H1 (cell line): ENCODE results near the gene RALA.

Experiments used
- ASH2L ChIP-seq: fragments of 200-600, 300-600 bp; sonication (generic); IDR thresholded peaks from one replicate; pipeline ENCODE4 v1.7.1; 2017; ENCODE audit warnings: low read length
- ATF3 ChIP-seq: IDR thresholded peaks from 2 replicates; pipeline ENCODE4 v1.6.1; 2011; ENCODE audit warnings: low read depth, mild to moderate bottlenecking, low read length; ENCODE audit not compliant: insufficient read depth
- CEBPB ChIP-seq: IDR thresholded peaks from 2 replicates; pipeline ENCODE4 v1.6.1; 2012; ENCODE audit warnings: low read depth, low read length
- CTCF ChIP-seq, 3 experiments: IDR thresholded peaks; 1 replicate in 2 of 3; 2 replicates in 1 of 3; pipeline versions ENCODE4 v1.5.1 to v1.6.1; 2011; ENCODE audit warnings: low read length in 3 of 3, mild to moderate bottlenecking in 3 of 3, inconsistent platforms in 2 of 3, low read depth in 1 of 3, moderate library complexity in 1 of 3; ENCODE audit not compliant: insufficient read depth in 1 of 3; ENCODE audit errors: control extremely low read depth in 1 of 3
- EZH2 ChIP-seq: fragments of 200-600 bp; sonication (generic); IDR thresholded peaks from 2 replicates; pipeline ENCODE4 v1.7.1; 2012; ENCODE audit warnings: low read depth, mild to moderate bottlenecking, moderate library complexity, low read length, inconsistent platforms; ENCODE audit not compliant: severe bottlenecking
- FOSL1 ChIP-seq: IDR thresholded peaks from 2 replicates; pipeline ENCODE4 v1.6.1; 2011; ENCODE audit warnings: mild to moderate bottlenecking, low read depth, low read length, moderate library complexity; ENCODE audit not compliant: insufficient read depth
- POLR2A ChIP-seq, 2 experiments: IDR thresholded peaks; 1 replicate in 1 of 2; 2 replicates in 1 of 2; pipeline ENCODE4 v1.6.1; 2011; ENCODE audit warnings: low read depth in 2 of 2, low read length in 2 of 2, mild to moderate bottlenecking in 2 of 2; ENCODE audit errors: control extremely low read depth in 1 of 2
- POLR2AphosphoS5 ChIP-seq: IDR thresholded peaks from 2 replicates; pipeline ENCODE4 v1.6.1; 2011; ENCODE audit warnings: low read depth, low read length
- SP1 ChIP-seq: IDR thresholded peaks from 2 replicates; pipeline ENCODE4 v1.6.1; 2011; ENCODE audit warnings: low read depth, low read length
- ZNF274 ChIP-seq: IDR thresholded peaks from 2 replicates; pipeline ENCODE4 v1.7.0; 2012; ENCODE audit warnings: low read length, borderline replicate concordance; ENCODE audit errors: extremely low read depth

GRCh38 chr7:39603924-39604323 is 19.4 kb upstream of the RALA start:
- TF ChIP-seq CTCF (IDR thresholded peaks at IDR 0.05; ENCODE audit: control extremely low read depth in 1 of 3, insufficient read depth in 1 of 3, low read depth in 1 of 3, low read length in 3 of 3): no peak
- TF ChIP-seq POLR2A (IDR thresholded peaks at IDR 0.05; ENCODE audit: control extremely low read depth in 1 of 2, low read depth in 2 of 2, low read length in 2 of 2): no peak
- TF ChIP-seq CEBPB: no peak
- no peak for TF ChIP-seq FOSL1
- TF ChIP-seq ZNF274: no peak
- no peak for TF ChIP-seq EZH2
- TF ChIP-seq ATF3: no peak
- no peak for TF ChIP-seq SP1
- no peak for TF ChIP-seq POLR2AphosphoS5
- TF ChIP-seq ASH2L: no peak
